PC-3 (cell line): ENCODE data around the gene S100A4. TPM values are rescaled to one million over a fixed set of nuclear protein-coding genes. Genes with fewer than 3 reads are reported as not detected.

Source experiments
- ATAC-seq: fragments of 200-7000 bp; cut with Tn5 transposase; 2 replicates; pipeline ENCODE4 v1.9.1; 2020; ENCODE audit warnings: mild to moderate bottlenecking, moderate library complexity
- BruUV-seq: library from RNA; stranded (reverse); fragments of 400-500 nt; replicated peaks from 2 replicates; lab custom pipeline; 2021; lab: Mats Ljungman, UMichigan
- CTCF ChIA-PET: fragments of 300-600 bp; sonication (Branson Sonifier 250); formaldehyde crosslinking; loops from one replicate; lab custom pipeline; 2022; ENCODE audit warnings: antibody characterized with exemption; lab: Charles Lee
- POLR2A ChIA-PET: fragments of 300-600 bp; sonication (Branson Sonifier 250); formaldehyde crosslinking; loops from one replicate; lab custom pipeline; 2022; ENCODE audit warnings: antibody characterized with exemption; ENCODE audit not compliant: unreplicated experiment; lab: Charles Lee
- DNase-seq: peaks from one replicate; pipeline ENCODE4 v3.0.0-alpha.2; 2015
- H2AFZ ChIP-seq: fragments of 300-600 bp; sonication (generic); 2 replicates; pipeline ENCODE4 v1.6.0; 2016; ENCODE audit warnings: antibody characterized with exemption, low read length
- H3F3A ChIP-seq: fragments of 300-600 bp; sonication (generic); one replicate; pipeline ENCODE4 v1.6.0; 2017; ENCODE audit warnings: antibody characterized with exemption, low read length, control low read depth, mild to moderate bottlenecking; ENCODE audit not compliant: unreplicated experiment
- H3K27ac ChIP-seq: fragments of 300-600 bp; sonication (generic); 2 replicates; pipeline ENCODE4 v1.5.1; 2016; ENCODE audit warnings: mild to moderate bottlenecking, low read length
- H3K27me3 ChIP-seq: fragments of 300-600 bp; sonication (generic); 2 replicates; pipeline ENCODE4 v1.6.1; 2016; ENCODE audit warnings: low read length, mixed read lengths
- H3K36me3 ChIP-seq: fragments of 300-600 bp; sonication (generic); 2 replicates; pipeline ENCODE4 v1.6.1; 2016; ENCODE audit warnings: low read depth, mixed run types, low read length, mixed read lengths
- H3K4me1 ChIP-seq: fragments of 300-600 bp; sonication (generic); 2 replicates; pipeline ENCODE4 v1.5.1; 2016; ENCODE audit warnings: low read length; ENCODE audit not compliant: insufficient read depth
- H3K4me2 ChIP-seq: fragments of 300-600 bp; sonication (generic); 2 replicates; pipeline ENCODE4 v1.6.0; 2016; ENCODE audit warnings: low read length
- H3K4me3 ChIP-seq: fragments of 300-600 bp; sonication (generic); 2 replicates; pipeline ENCODE4 v1.5.1; 2016; ENCODE audit warnings: mild to moderate bottlenecking, low read length, mixed read lengths
- H3K79me2 ChIP-seq: fragments of 300-600 bp; sonication (generic); 2 replicates; pipeline ENCODE4 v1.6.1; 2017; ENCODE audit warnings: low read length, mixed read lengths
- H3K9ac ChIP-seq: fragments of 300-600 bp; sonication (generic); 2 replicates; pipeline ENCODE4 v1.6.0; 2016; ENCODE audit warnings: mild to moderate bottlenecking, low read length
- H3K9me2 ChIP-seq: fragments of 300-600 bp; sonication (generic); replicated peaks from 2 replicates; pipeline ENCODE4 v1.6.1; 2016; ENCODE audit warnings: mixed run types, low read length, mixed read lengths
- H3K9me3 ChIP-seq: fragments of 300-600 bp; sonication (generic); 2 replicates; pipeline ENCODE4 v1.6.1; 2016; ENCODE audit warnings: low read length, mixed read lengths
- H4K20me1 ChIP-seq: fragments of 300-600 bp; sonication (generic); 2 replicates; pipeline ENCODE4 v1.6.1; 2016; ENCODE audit warnings: low read length, mixed read lengths
- CTCF ChIP-seq: fragments of 300-600 bp; sonication (generic); conservative IDR thresholded peaks from 2 replicates; pipeline ENCODE4 v1.5.1; 2017; ENCODE audit warnings: antibody characterized with exemption, low read depth, mild to moderate bottlenecking, low read length
- EZH2 ChIP-seq: fragments of 300-600 bp; sonication (generic); IDR thresholded peaks from one replicate; pipeline ENCODE4 v1.6.1; 2017; ENCODE audit warnings: antibody characterized with exemption, mild to moderate bottlenecking, low read length; ENCODE audit not compliant: unreplicated experiment
- EZH2phosphoT487 ChIP-seq: fragments of 300-600 bp; sonication (generic); IDR thresholded peaks from 2 replicates; pipeline ENCODE4 v1.6.1; 2018; ENCODE audit warnings: mild to moderate bottlenecking, antibody characterized with exemption, low read length, borderline replicate concordance
- intact Hi-C: fragments of 100-400 bp; cut with micrococcal nuclease; formaldehyde crosslinking; loops from 2 replicates; pipeline ENCODE4 v1.9.0; 2023
- total RNA-seq: library from RNA; depleted of rRNA; stranded (reverse); fragments of >200 nt; gene quantifications from 2 replicates; pipeline ENCODE4 v1.2.3, GENCODE V29; 2014

The S100A4 gene
- total RNA-seq, 1 experiment from 2014 or later, result 55.8 TPM

- H3K79me2 ChIP-seq, result peaks cover 15% of the 10 kb centered on the region
- BruUV-seq, result no TSS peak
- H3K4me1 ChIP-seq, result peaks cover 53% of the 10 kb centered on the region
- TF ChIP-seq EZH2phosphoT487, result no peak
- no peaks in the 10 kb centered on the region for H3K27me3 ChIP-seq
- H3K36me3 ChIP-seq, result no peaks in the 10 kb centered on the region
- no peak for ATAC-seq
- no peaks in the 10 kb centered on the region for H4K20me1 ChIP-seq
- no peak overlapping the region for H3K4me3 ChIP-seq
- intact Hi-C loops, result loop anchor here (5.0 kb wide), 1 partner anchor 36 kb away; no protein-coding TSS in a partner anchor
- H3K4me2 ChIP-seq, result no peak overlapping the region
- POLR2A ChIA-PET, result no interaction called here
- H3F3A ChIP-seq, result no peaks in the 10 kb centered on the region
- peak overlapping the region; percentile 72 for H3K9ac ChIP-seq
- no peaks in the 10 kb centered on the region for H3K9me3 ChIP-seq
- DNase-seq, result no peak
- CTCF ChIA-PET, result no interaction called here
- H2AFZ ChIP-seq, result no peak overlapping the region
- H3K27ac ChIP-seq, result peak overlapping the region; percentile 80; the same call in 1 of the 2 replicates
- H3K9me2 ChIP-seq, result no peaks in the 10 kb centered on the region
Observed at GRCh38 chr1:153547560-153548551, 2.2 kb upstream of the S100A4 start.

- Histone ChIP-seq H3K79me2 (peaks cover 15% of the 10 kb centered on the region), H3K4me3 (no peak overlapping the region), H4K20me1 (no peaks in the 10 kb centered on the region), H3K9me3 (no peaks in the 10 kb centered on the region), H3K27me3 (no peaks in the 10 kb centered on the region), H3K9ac (no peak overlapping the region), H3K4me1 (peaks cover 53% of the 10 kb centered on the region), H3K4me2 (no peak overlapping the region), H3K9me2 (no peaks in the 10 kb centered on the region), H3K27ac (no peak overlapping the region), H3K36me3 (no peaks in the 10 kb centered on the region), H3F3A (no peaks in the 10 kb centered on the region), H2AFZ (no peak overlapping the region)
- CTCF ChIA-PET, result no interaction called here
- intact Hi-C loops, result loop anchor here (5.0 kb wide), 1 partner anchor 35 kb away; no protein-coding TSS in a partner anchor
- TF ChIP-seq EZH2, result no peak
- no peak for TF ChIP-seq CTCF
- no peak for TF ChIP-seq EZH2phosphoT487
- POLR2A ChIA-PET, result no interaction called here
- DNase-seq (no peak), ATAC-seq (no peak)
- no TSS peak for BruUV-seq
Observed at GRCh38 chr1:153546796-153547559, 1.4 kb upstream of the S100A4 start.

- no peak overlapping the region for H3K4me2 ChIP-seq
- DNase-seq, result no peak
- no peaks in the 10 kb centered on the region for H3K9me2 ChIP-seq
- no peaks in the 10 kb centered on the region for H3K9me3 ChIP-seq
- H4K20me1 ChIP-seq, result no peaks in the 10 kb centered on the region
- H3K27me3 ChIP-seq, result no peaks in the 10 kb centered on the region
- ChIA-PET CTCF (interaction anchor here (1.1 kb wide), 1 partner anchor 13 kb away, joined by 3 read pairs; no protein-coding TSS in a partner anchor), POLR2A (no interaction called here)
- peaks cover 15% of the 10 kb centered on the region for H3K79me2 ChIP-seq
- H3K4me3 ChIP-seq, result no peak overlapping the region
- H3F3A ChIP-seq, result no peaks in the 10 kb centered on the region
- intact Hi-C loops, result loop anchor here (5.0 kb wide), 1 partner anchor 34 kb away; no protein-coding TSS in a partner anchor
- H2AFZ ChIP-seq, result no peak overlapping the region
- no peak overlapping the region for H3K9ac ChIP-seq
- ATAC-seq, result no peak
- peaks cover 59% of the 10 kb centered on the region for H3K4me1 ChIP-seq
- BruUV-seq, result no TSS peak
- TF ChIP-seq EZH2phosphoT487 (no peak), EZH2 (no peak), CTCF (no peak)
- no peaks in the 10 kb centered on the region for H3K36me3 ChIP-seq
- H3K27ac ChIP-seq, result no peak overlapping the region
Observed at GRCh38 chr1:153546371-153546770, 765 bp upstream of the S100A4 start.
